Neural cell (in vitro differentiated cells): Measurements from ENCODE around the gene NHSL2. TPM values are rescaled to one million over a fixed set of nuclear protein-coding genes. Genes with fewer than 3 reads are reported as not detected.

ENCODE experiments used
- H2AFZ ChIP-seq: fragments of 200-600, 300-800 bp; sonication (generic), shearing (Covaris generic); 2 replicates; pipeline ENCODE4 v1.6.0; 2014; ENCODE audit warnings: low read depth, mild to moderate bottlenecking, antibody characterized with exemption, low read length, moderate library complexity
- H3F3A ChIP-seq: fragments of 200-600 bp; shearing (Covaris generic); 2 replicates; pipeline ENCODE4 v1.6.1; 2016; ENCODE audit warnings: mild to moderate bottlenecking, moderate library complexity, mixed read lengths, antibody characterized with exemption, low read length; ENCODE audit not compliant: insufficient read depth, poor library complexity, severe bottlenecking
- H3K27ac ChIP-seq: fragments of 200-600, 300-800 bp; sonication (generic), shearing (Covaris generic); 2 replicates; pipeline ENCODE4 v1.5.1; 2014; ENCODE audit warnings: mild to moderate bottlenecking, low read length, moderate library complexity
- H3K27me3 ChIP-seq: fragments of 300-800, 200-600 bp; sonication (generic), shearing (Covaris generic); 2 replicates; pipeline ENCODE4 v1.6.0; 2014; ENCODE audit warnings: mild to moderate bottlenecking, low read depth, low read length, moderate library complexity; ENCODE audit not compliant: insufficient read depth
- H3K36me3 ChIP-seq: fragments of 300-800, 200-600 bp; sonication (generic), shearing (Covaris generic); 2 replicates; pipeline ENCODE4 v1.5.1; 2014; ENCODE audit warnings: mild to moderate bottlenecking, antibody characterized with exemption, low read length, moderate library complexity; ENCODE audit not compliant: insufficient read depth
- H3K4me2 ChIP-seq: fragments of 300-800, 200-600 bp; sonication (generic), shearing (Covaris generic); 2 replicates; pipeline ENCODE4 v1.6.0; 2014; ENCODE audit warnings: mild to moderate bottlenecking, low read length
- H3K4me3 ChIP-seq: fragments of 300-800, 200-600 bp; sonication (generic), shearing (Covaris generic); 2 replicates; pipeline ENCODE4 v1.5.1; 2014; ENCODE audit warnings: mild to moderate bottlenecking, low read length, moderate library complexity
- H3K79me2 ChIP-seq: fragments of 200-600 bp; shearing (Covaris generic); replicated peaks from 2 replicates; pipeline ENCODE4 v1.6.0; 2014; ENCODE audit warnings: mild to moderate bottlenecking, low read length, moderate library complexity; ENCODE audit not compliant: insufficient read depth
- H3K9ac ChIP-seq: fragments of 300-800, 200-600 bp; sonication (generic), shearing (Covaris generic); 2 replicates; pipeline ENCODE4 v1.6.1; 2016; ENCODE audit warnings: mild to moderate bottlenecking, low read length, mixed read lengths
- H3K9me2 ChIP-seq: fragments of 200-600 bp; shearing (Covaris generic); 2 replicates; pipeline ENCODE4 v1.6.1; 2016; ENCODE audit warnings: mild to moderate bottlenecking, low read length, mixed read lengths; ENCODE audit not compliant: insufficient read depth
- H3K9me3 ChIP-seq: fragments of 200-600, 300-800 bp; sonication (generic), shearing (Covaris generic); 2 replicates; pipeline ENCODE4 v1.6.1; 2016; ENCODE audit warnings: mild to moderate bottlenecking, mixed run types, low read length, moderate library complexity, mixed read lengths
- H4K20me1 ChIP-seq: fragments of 200-600 bp; shearing (Covaris generic); 2 replicates; pipeline ENCODE4 v1.6.1; 2016; ENCODE audit warnings: mild to moderate bottlenecking, mixed run types; ENCODE audit not compliant: insufficient read depth
- CTCF ChIP-seq: fragments of 450-650 bp; IDR thresholded peaks from 2 replicates; pipeline ENCODE4 v1.5.1; 2014; ENCODE audit warnings: antibody characterized with exemption, mild to moderate bottlenecking, moderate library complexity; ENCODE audit not compliant: poor library complexity, severe bottlenecking
- EP300 ChIP-seq: fragments of 450-650 bp; conservative IDR thresholded peaks from 2 replicates; pipeline ENCODE4 v1.6.1; 2014; ENCODE audit warnings: antibody characterized with exemption, mild to moderate bottlenecking, moderate library complexity; ENCODE audit not compliant: poor library complexity, severe bottlenecking
- EZH2 ChIP-seq: fragments of 200-600, 300-800 bp; shearing (Covaris generic), sonication (generic); IDR thresholded peaks from 2 replicates; pipeline ENCODE4 v1.6.1; 2014; ENCODE audit warnings: antibody characterized with exemption, low read length, borderline replicate concordance, mild to moderate bottlenecking; ENCODE audit not compliant: insufficient read depth, poor library complexity, severe bottlenecking
- MXI1 ChIP-seq: fragments of 450-650 bp; conservative IDR thresholded peaks from 2 replicates; pipeline ENCODE4 v1.6.1; 2014; ENCODE audit warnings: antibody characterized with exemption, mild to moderate bottlenecking; ENCODE audit not compliant: poor library complexity, severe bottlenecking
- POLR2AphosphoS5 ChIP-seq: IDR thresholded peaks from 2 replicates; pipeline ENCODE4 v1.6.1; 2012
- RAD21 ChIP-seq: fragments of 450-650 bp; conservative IDR thresholded peaks from 2 replicates; pipeline ENCODE4 v1.6.1; 2014; ENCODE audit warnings: antibody characterized with exemption, mild to moderate bottlenecking, moderate library complexity
- REST ChIP-seq: IDR thresholded peaks from 2 replicates; pipeline ENCODE4 v1.6.1; 2012; ENCODE audit warnings: borderline replicate concordance
- SMC3 ChIP-seq: fragments of 450-650 bp; conservative IDR thresholded peaks from 2 replicates; pipeline ENCODE4 v1.6.1; 2014; ENCODE audit warnings: antibody characterized with exemption, mild to moderate bottlenecking, moderate library complexity; ENCODE audit not compliant: poor library complexity
- TAF1 ChIP-seq: IDR thresholded peaks from 2 replicates; pipeline ENCODE4 v1.6.1; 2012; ENCODE audit warnings: low read depth
- polyA plus RNA-seq: library from polyadenylated mRNA; depleted of rRNA; stranded (reverse); fragments of >200 nt; gene quantifications from 2 replicates; pipeline ENCODE4 v1.2.3, GENCODE V29; 2014

Gene NHSL2
- polyA plus RNA-seq, 1 donor from 2014 or later = 0.87 TPM

- no peak overlapping the region for H3K4me2 ChIP-seq
- no peaks in the 10 kb centered on the region for H3K36me3 ChIP-seq
- no peaks in the 10 kb centered on the region for H3F3A ChIP-seq
- H3K27me3 ChIP-seq = no peaks in the 10 kb centered on the region
- no peaks in the 10 kb centered on the region for H3K79me2 ChIP-seq
- H4K20me1 ChIP-seq = no peaks in the 10 kb centered on the region
- no peak overlapping the region for H3K27ac ChIP-seq
- no peak for TF ChIP-seq EP300
- TF ChIP-seq EZH2 = no peak
- TF ChIP-seq RAD21 = no peak
- TF ChIP-seq CTCF = no peak
- no peak for TF ChIP-seq POLR2AphosphoS5
- TF ChIP-seq TAF1 = no peak
- TF ChIP-seq MXI1 = no peak
- no peak for TF ChIP-seq REST
- no peak for TF ChIP-seq SMC3
- H2AFZ ChIP-seq = no peak overlapping the region
- no peak overlapping the region for H3K9ac ChIP-seq
- H3K9me3 ChIP-seq = no peaks in the 10 kb centered on the region
- no peaks in the 10 kb centered on the region for H3K9me2 ChIP-seq
- no peak overlapping the region for H3K4me3 ChIP-seq
Measured at GRCh38 chrX:72031118-72031517, 120.5 kb downstream of the NHSL2 start.

- no peaks in the 10 kb centered on the region for H3K27me3 ChIP-seq
- no peaks in the 10 kb centered on the region for H3F3A ChIP-seq
- TF ChIP-seq RAD21 = no peak
- no peak for TF ChIP-seq CTCF
- no peak for TF ChIP-seq EP300
- TF ChIP-seq POLR2AphosphoS5 = no peak
- no peak for TF ChIP-seq MXI1
- no peak for TF ChIP-seq REST
- no peak for TF ChIP-seq EZH2
- TF ChIP-seq TAF1 = no peak
- TF ChIP-seq SMC3 = no peak
- H3K79me2 ChIP-seq = no peaks in the 10 kb centered on the region
- H3K9ac ChIP-seq = no peak overlapping the region
- H4K20me1 ChIP-seq = no peaks in the 10 kb centered on the region
- no peak overlapping the region for H3K27ac ChIP-seq
- H3K36me3 ChIP-seq = no peaks in the 10 kb centered on the region
- H3K4me3 ChIP-seq = no peak overlapping the region
- no peaks in the 10 kb centered on the region for H3K9me2 ChIP-seq
- H3K4me2 ChIP-seq = no peak overlapping the region
- H3K9me3 ChIP-seq = no peaks in the 10 kb centered on the region
- no peak overlapping the region for H2AFZ ChIP-seq
Measured at GRCh38 chrX:72031634-72032033, 121.0 kb downstream of the NHSL2 start.
